Medulla oblongata (tissue), 1 donor: Measurements from ENCODE around the gene TRPM1.

Experiments used
- DNase-seq: peaks from one replicate; pipeline ENCODE4 v3.0.0-alpha.2; 2015; ENCODE audit errors: extremely low spot score

TRPM1 gene

GRCh38 chr15:31083370-31083780 lies 18.1 kb downstream of the TRPM1 start:
- no peak for DNase-seq

DNA sequence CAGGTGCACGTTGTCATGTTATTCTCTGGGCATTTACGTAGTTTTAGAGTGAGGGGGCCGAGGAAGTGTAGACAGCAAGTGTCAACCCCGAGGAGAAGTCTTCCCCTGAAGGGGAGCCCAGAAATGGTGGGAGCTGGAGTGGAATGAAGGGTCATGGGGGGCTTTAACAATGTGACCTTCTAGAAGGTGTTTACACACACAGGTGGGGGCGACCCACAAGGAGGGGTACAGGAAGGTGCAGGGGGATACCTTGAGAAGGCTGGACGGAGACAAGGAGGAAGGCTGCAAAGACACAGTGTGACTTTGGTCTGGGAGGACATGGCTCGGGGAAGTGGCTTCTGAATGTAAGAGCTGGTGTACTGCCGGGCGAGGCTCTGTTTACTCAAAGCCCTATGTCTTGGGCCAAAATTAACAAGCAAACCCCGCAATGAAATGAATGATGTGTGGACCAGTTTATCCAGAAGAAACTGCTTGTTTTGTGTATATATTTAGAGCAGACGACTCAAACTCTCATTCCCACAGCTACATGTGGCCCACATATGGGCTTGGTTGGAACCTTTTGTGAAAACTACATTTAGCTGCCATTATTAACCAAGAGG lies 18.7 kb downstream of the TRPM1 start:
- DNase-seq, result no peak

DNA sequence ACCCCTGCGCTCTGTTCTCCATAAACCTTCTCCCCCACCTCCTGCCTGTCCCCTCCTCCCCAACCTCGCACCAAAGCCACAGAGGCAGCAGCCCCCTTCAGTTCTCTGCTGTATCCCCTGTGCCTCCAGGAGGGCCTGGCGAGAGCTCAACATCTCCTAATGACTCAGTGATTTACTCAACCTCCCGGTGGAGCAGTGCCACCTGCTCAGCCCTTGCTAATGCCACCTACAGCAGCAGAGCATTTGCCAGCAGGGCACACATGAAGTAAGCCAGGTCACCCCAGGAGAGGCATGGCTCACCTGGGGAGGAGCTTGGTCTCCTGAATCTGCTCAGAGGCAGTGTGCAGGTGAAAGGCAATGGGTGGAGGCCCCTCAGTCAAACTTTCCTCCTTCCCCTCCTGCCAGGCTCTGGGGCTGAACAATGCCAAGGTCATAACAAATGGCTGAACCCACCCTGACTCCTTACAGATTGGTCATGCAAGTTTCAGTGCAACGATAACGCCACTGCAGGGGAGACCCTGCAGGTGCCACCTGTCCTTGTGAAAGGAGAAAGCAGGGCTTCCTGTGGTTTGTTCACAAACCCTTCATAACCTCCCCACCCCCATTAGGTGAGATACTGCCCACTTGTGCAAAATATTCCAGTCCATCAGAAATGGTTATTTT lies 19.8 kb downstream of the TRPM1 start:
- DNase-seq, result no peak

GRCh38 chr15:31081056-31081455 lies 20.5 kb downstream of the TRPM1 start:
- DNase-seq, result no peak

- DNase-seq, result peak; percentile 32
Observed at GRCh38 chr15:31080591-31081014, 20.9 kb downstream of the TRPM1 start.

- no peak for DNase-seq
Observed at GRCh38 chr15:31079519-31079918, 22.0 kb downstream of the TRPM1 start.

GRCh38 chr15:31078471-31078870 lies 23.1 kb downstream of the TRPM1 start:
- DNase-seq, result no peak

DNA sequence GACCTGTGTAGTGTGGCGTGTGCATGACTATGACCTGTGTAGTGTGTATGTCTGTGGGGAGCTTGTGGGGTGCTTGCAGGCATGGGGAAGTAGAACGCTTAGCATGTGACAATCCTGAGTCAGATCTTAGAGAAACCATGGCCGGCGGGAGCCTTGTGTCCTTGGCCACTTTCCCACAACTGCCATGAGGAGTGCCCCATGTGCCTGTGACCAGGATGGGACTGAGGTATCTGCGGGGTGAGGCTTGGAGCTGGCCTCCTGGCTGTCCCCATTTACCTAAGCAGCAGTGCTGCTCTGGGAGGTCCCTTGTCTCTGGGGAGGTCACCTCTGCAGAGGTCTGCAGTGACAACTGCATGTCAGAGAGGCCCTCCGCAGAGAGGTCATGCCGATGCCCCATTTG lies 23.6 kb downstream of the TRPM1 start:
- DNase-seq, result no peak

DNA sequence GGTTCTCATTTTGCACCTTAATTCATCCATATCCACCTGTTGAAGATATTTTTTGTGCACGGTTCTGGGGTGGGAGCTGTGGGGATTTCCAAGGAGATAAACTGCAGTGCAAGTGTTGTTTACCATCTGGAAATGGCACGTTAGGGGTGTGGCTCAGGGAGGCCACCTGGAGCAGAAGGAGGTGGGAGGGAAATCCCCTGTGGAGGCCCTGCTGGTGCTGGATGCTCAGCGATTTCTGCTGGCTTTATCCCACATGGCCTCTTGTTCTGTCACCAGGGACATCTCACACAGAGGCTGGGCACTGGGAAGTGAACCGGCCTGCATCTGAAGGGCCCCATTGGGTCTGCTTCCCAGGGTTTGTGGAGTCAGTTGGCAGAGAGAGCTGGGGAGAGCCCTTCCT lies 24.3 kb downstream of the TRPM1 start:
- DNase-seq, result no peak

DNA sequence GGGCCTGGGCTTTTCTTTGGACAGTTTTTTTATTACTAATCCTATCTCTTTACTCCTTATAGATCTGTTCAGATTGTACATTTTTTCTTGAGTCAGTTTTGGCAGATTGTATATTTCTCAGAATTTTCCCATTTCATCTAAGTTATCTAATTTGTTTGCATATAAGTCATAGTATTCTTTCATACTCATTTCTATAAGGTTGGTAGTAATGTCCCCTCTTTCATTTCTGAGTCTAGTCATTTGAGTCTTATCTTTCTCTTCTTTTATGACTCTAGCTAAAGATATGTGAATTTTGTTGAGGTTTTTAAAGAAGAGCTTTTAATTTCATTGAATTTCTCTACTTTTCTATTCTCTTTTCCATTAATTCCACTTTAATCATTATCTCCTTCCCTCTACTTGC lies 27.2 kb downstream of the TRPM1 start:
- no peak for DNase-seq

DNA sequence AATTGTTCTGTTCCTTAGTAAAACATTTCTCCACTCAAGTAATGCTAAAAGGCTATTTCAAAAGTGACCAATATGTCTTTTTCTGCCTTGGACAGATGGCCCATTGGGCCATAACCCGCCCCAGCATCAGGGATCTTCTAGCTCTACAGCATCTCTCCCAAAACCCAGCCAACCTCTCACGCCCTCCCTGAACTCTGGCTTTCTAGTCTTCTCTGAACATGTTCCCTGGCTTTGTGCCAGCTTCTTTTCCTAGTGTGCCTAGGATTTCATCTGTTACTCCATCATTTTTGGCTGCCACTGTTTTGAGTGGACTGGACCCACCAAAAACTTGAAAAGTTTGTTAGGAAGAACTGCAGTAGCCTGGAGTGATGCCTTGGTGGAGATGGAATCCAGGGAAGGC lies 30.7 kb downstream of the TRPM1 start:
- no peak for DNase-seq

- DNase-seq, result peak; percentile 15
Observed at GRCh38 chr15:31069360-31070000, 32.0 kb downstream of the TRPM1 start.

DNA sequence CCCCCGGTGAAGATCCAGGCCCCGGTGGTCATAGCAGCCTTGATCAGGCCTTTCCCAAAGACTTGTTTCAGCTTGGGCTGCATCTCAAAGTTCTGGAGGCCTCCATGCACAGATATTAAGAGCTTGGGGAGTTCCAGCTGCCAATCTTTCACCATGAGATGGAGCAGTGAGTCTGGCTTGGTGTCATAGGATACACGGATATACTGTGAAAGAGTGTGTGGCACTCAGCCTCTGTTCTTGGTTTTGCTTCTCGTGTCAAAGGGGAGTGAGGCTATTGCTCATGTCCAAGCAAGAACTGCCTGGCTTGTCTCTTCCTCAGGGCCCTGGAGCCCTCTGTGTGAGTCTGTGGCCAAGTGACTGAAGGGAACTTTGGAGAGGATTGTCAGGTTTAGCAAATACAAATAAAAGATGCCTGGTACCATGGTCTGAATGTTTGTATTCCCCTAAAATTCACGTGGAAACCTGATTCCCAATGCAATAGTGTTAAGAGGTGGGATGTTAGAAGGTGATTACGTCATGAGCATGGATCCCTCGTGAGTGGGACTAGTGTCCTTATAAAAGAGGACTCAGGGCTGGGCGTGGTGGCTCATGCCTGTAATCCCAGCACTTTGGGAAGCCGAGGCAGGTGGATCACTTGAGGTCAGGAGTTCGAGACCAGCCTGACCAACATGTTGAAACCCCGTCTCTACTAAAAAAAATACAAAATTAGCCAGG lies 33.5 kb downstream of the TRPM1 start:
- no peak for DNase-seq

GRCh38 chr15:31065824-31066223 lies 35.7 kb downstream of the TRPM1 start:
- no peak for DNase-seq

- DNase-seq, result no peak
Observed at GRCh38 chr15:31062911-31063310, 38.6 kb downstream of the TRPM1 start.

DNA sequence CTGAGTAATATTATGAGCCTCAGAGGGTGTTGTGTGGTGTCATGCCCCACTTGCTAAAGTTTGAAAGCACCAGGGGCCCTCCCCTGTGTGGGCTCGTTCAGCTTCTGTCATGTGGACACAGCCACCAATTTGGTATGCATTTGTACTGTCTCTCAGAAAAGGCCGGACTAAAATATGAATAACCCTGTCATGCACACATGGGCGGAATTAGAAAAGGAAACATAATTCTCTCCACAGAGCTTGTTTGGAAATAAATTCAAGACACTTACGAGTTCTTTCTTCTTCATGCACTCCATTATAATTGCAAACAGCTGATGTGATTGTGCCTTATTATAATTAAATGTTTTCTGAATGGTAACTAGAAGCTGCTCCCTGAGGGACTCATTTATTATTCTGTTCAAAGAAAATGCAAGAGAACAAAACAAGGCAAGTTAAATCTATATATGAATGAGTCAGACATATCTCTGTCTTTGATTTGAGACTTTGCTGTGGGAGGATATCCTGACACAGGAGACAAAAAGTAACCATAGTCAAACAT lies 39.1 kb downstream of the TRPM1 start:
- DNase-seq, result no peak

DNA sequence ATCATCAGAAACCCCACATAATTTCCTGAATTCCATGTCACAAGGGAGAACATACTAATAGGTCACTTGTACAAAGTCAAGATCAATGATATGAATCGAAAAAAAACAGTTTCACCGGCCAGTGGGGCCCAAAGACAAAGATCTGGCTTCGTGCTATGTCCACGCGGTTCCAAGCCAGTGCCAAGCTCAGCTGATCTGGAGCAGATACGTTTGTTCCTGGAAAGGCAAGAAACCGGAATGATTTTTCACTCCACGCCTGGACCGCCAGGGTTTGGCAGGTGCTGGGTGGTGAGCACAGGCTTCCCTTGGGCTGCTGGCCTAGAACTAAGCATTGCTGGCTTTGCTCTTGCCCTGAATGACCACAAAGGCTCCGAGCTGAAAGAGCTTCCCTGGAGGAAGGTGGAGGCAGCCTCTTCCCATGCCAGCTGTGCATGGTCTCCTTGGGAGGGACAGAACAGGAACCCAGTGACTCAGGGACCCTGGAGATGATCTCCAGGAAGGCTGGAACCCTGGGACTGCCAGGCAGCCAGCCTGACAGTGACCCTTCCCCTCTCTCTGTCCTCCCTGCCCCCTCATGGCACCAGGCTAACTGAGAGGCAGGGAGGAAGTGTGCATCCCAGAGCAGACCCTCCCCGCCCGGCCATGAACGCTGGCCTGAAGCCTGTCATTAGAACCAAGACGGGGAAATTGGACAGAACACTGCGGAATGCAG lies 40.9 kb downstream of the TRPM1 start:
- DNase-seq, result no peak

DNA sequence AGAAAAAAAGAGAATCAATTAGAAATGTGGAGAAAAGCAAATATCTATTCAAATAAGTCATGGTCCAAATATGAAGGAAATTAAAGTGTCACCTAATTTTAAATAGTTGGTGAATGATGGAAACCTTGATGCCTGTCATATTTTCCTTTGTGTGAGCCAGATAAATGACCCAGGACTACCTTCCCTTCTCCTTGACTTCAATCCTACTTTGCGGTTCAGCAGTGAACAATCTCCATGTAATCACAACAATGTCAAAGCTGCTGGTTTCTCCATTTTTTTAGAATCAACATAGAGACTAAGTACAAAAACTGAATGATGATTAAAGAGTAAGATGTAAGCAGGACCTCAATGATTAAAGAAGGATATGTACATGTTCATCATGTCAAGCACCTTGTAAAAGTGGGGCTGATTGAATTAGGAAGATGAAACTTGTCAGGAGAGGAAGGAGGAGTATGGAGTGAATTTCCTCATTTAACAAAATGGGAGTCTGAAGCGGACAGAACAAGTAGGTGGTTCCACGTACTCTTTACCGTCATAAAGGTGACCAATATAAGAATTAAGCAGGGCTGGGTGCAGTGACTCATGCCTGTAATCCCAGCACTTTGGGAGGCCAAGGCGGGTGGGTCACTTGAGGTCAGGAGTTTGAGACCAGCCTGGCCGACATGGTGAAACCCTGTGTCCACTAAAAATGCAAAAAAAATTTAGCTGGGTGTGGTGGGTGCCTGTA lies 43.1 kb downstream of the TRPM1 start:
- DNase-seq, result no peak

DNA sequence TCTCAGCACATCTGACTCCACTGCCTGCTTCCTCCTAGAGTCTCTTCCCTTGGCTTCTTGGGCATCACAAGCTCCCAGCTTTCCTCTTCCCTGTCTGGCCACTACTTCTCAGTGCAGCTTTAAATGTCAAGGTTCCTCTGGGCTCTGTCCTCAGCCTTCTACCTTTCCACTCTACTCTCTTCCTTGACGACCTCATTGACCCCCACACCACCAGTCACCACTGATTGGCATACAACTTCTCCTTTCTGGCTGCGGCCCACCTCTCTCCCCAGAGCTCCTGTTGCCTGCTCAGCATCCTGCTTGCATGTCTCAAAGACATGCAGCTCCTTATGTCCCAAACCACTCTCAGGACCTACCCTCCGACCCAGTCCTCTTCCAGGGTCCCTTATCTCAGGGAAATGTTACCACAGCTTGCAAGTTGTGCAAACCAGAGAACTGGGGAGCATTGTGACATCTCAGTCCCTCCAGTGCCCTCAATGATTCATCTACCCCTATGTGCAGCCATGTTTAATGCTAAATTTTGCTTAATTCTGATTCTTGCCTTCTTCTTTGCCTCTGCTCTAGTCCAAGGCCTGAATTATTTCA lies 49.9 kb downstream of the TRPM1 start:
- peak; percentile 9 for DNase-seq

- no peak for DNase-seq
Observed at GRCh38 chr15:31050953-31051352, 50.6 kb downstream of the TRPM1 start.
